ENCODE measurements around the gene TM4SF1. TPM values are rescaled to one million over a fixed set of nuclear protein-coding genes. Genes with fewer than 3 reads are reported as not detected.
"Not testable (repeated sequence)": the region's sequence is repeated elsewhere in the genome, so short reads cannot be mapped to it uniquely, and the experiment has no call there.

The TM4SF1 gene
- total RNA-seq, 1 donor from 2014 or later, result 97.7 TPM

DNA sequence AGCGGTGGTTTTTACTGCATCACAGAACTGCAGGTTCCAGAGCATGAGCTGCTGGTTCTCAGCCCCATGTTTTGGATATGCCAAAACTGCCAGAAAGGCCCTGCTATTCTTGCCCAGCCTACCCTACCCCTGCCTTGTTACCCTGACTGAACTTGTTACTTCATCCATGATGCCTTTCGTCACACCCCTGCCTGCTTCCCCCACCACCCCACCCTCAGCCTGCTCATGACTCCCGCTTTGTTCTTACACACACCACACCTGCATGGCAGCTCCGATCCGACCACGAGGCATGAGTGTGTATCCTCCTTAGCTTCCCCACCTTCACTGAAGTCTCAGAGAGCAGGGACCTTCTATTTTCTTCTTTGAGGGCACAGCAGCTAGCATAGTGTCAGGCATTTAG is 5.1 kb upstream of the TM4SF1 start:
- H3K4me1 ChIP-seq, result peaks cover 42% of the 10 kb centered on the region
- DNase-seq (ENCODE audit: extremely low spot score in 2 of 2), result no peak
- no peaks in the 10 kb centered on the region for H3K9me3 ChIP-seq
- no peaks in the 10 kb centered on the region for H3K36me3 ChIP-seq
- intact Hi-C loops (cut with DNase I), result no loop called here
- no peak overlapping the region for H3K4me3 ChIP-seq
- H3K27ac ChIP-seq, result no peak overlapping the region
- TF ChIP-seq, protein P1, sequence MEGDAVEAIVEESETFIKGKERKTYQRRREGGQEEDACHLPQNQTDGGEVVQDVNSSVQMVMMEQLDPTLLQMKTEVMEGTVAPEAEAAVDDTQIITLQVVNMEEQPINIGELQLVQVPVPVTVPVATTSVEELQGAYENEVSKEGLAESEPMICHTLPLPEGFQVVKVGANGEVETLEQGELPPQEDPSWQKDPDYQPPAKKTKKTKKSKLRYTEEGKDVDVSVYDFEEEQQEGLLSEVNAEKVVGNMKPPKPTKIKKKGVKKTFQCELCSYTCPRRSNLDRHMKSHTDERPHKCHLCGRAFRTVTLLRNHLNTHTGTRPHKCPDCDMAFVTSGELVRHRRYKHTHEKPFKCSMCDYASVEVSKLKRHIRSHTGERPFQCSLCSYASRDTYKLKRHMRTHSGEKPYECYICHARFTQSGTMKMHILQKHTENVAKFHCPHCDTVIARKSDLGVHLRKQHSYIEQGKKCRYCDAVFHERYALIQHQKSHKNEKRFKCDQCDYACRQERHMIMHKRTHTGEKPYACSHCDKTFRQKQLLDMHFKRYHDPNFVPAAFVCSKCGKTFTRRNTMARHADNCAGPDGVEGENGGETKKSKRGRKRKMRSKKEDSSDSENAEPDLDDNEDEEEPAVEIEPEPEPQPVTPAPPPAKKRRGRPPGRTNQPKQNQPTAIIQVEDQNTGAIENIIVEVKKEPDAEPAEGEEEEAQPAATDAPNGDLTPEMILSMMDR (IDR thresholded peaks at IDR 0.05), result no peak
- no peak for TF ChIP-seq POLR2AphosphoS5 (IDR thresholded peaks at IDR 0.05; ENCODE audit: insufficient read depth in 1 of 2, low read depth in 1 of 2)
- TF ChIP-seq POLR2A (IDR thresholded peaks at IDR 0.05), result no peak
- no peaks in the 10 kb centered on the region for H3K27me3 ChIP-seq

DNA sequence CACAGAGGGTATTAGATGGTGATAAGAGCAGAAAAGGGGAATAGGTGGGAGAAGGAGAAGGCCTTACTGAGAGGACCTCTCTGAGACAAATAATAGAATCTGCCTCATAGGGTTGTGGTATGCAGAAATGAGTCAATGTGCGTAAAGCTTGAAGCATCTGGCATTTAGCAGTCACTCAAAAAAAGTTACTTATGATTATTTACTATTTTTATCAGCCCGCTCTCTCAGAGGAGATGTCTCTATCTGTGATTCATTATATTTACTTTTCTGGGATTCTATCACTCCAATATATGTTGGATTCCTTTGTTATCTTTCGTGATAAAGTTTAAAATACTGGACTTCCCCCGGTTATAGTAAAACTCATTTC is 4.6 kb upstream of the TM4SF1 start:
- no peak overlapping the region for H3K27ac ChIP-seq
- no peak overlapping the region for H3K4me3 ChIP-seq
- H3K4me1 ChIP-seq, result peaks cover 37% of the 10 kb centered on the region
- TF ChIP-seq, protein P1 (IDR thresholded peaks at IDR 0.05), result no peak
- TF ChIP-seq POLR2AphosphoS5 (IDR thresholded peaks at IDR 0.05; ENCODE audit: insufficient read depth in 1 of 2, low read depth in 1 of 2) (no peak), POLR2A (IDR thresholded peaks at IDR 0.05) (no peak)
- no peaks in the 10 kb centered on the region for H3K27me3 ChIP-seq
- DNase-seq (ENCODE audit: extremely low spot score in 2 of 2), result no peak
- H3K36me3 ChIP-seq, result no peaks in the 10 kb centered on the region
- H3K9me3 ChIP-seq, result no peaks in the 10 kb centered on the region
- intact Hi-C loops (cut with DNase I), result no loop called here

DNA sequence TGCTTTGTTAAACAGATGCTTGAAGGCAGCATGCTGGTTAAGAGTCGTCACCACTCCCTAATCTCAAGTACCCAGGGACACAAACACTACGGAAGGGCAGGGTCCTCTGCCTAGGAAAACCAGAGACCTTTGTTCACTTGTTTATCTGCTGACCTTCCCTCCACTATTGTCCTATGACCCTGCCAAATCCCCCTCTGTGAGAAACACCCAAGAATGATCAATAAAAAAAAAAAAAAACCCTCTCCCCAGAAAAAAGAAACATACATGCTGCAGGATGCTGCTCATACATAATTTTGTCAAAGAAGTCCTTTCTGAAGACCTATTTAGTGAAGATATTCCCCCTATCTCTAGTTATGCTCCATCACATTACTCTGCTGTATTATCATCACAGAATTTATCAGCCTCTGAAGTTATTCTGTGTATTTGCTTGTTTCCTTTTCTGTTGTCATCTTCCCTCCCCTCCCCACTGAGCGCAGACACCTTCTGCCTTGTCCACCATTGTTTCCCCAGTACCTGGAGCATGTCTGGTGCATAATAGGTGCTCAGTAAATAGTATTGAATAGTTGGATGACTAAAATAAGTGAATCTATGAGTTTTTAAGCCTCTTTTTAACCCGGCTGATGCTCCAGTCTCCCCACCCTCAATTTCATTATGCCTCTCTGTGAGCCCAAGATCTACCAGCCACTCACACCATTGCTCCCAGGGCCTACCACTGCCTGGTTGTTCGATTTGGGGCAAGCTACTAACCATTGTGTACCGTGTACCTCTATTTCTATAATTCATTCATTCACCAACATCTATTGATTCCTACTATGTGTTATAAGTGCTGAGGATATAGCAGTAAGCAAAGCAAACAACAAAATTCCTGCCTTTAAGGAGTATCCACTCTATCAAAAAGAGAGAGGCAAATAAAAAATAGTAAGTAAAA is 4.0 kb upstream of the TM4SF1 start:
- Histone ChIP-seq H3K4me1 (peaks cover 32% of the 10 kb centered on the region), H3K27me3 (no peaks in the 10 kb centered on the region), H3K36me3 (no peaks in the 10 kb centered on the region), H3K9me3 (no peaks in the 10 kb centered on the region), H3K27ac (no peak overlapping the region), H3K4me3 (no peak overlapping the region)
- no peak for TF ChIP-seq POLR2A (IDR thresholded peaks at IDR 0.05)
- no peak for TF ChIP-seq POLR2AphosphoS5 (IDR thresholded peaks at IDR 0.05; ENCODE audit: insufficient read depth in 1 of 2, low read depth in 1 of 2)
- TF ChIP-seq, protein P1 (IDR thresholded peaks at IDR 0.05), result no peak
- DNase-seq (ENCODE audit: extremely low spot score in 2 of 2), result no peak
- intact Hi-C loops (cut with DNase I), result no loop called here

DNA sequence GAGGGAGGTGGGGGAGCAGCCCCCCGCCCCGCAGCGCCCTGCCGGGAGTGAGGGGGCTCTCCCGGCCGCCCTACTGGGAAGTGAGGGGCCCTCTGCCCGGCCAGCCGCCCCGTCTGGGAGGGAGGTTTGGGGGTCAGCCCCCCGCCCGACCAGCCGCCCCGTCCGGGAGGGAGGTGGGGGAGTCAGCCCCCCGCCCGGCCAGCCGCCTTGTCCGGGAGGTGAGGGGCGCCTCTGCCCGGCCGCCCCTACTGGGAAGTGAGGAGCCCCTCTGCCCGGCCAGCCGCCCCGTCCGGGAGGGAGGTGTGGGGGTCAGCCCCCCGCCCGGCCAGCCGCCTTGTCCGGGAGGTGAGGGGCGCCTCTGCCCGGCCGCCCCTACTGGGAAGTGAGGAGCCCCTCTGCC is 2.8 kb upstream of the TM4SF1 start:
- H3K4me3 ChIP-seq; intact Hi-C loops (cut with DNase I); H3K36me3 ChIP-seq; H3K27ac ChIP-seq; H3K9me3 ChIP-seq; H3K27me3 ChIP-seq; DNase-seq (ENCODE audit: extremely low spot score in 2 of 2): not testable (repeated sequence)
- peaks cover 29% of the 10 kb centered on the region for H3K4me1 ChIP-seq

DNA sequence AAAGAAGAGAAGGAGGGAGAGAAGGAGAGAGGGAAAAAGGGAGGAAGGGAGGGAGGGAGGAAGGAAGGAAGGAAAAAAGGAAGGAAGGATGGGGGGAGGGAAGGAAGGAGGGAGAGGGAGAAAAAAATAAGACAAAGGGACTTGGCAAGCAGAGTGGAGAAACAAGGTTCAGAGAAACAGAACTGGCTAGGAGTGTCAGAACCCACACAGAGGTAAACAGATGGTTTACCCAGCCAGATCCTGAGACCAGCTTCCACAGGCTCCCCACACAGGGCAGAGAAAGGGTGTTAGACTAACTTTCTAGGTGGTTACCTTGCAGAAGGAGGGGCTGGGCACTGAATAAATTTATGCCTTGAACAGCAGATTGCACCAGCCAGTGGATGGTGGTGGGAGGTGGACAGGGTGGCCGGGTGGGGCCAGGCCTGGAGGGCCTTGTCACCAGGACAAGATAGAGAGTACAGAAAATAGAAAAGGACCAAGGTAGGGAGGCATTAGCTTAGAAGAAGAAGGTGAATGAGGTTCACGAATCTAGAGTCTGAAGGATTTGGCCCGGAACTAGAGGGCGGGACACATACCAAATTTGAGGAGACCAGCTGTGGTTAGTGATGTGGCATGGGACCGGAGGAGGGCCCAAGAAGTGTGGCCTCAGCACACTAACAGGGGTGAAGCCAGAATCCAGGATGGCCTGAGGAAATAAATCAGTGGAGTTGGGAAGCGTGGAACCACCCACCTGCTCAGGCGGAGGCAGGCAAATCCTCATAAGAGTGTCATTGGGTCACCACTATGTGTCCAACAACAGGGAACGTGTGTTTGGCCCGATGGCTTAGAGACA is 1.2 kb upstream of the TM4SF1 start:
- intact Hi-C loops (cut with DNase I), result no loop called here
- no peak for DNase-seq (ENCODE audit: extremely low spot score in 2 of 2)
- H3K4me3 ChIP-seq, result no peak overlapping the region

More for the DNA sequence above, 1.2 kb upstream of the TM4SF1 start:
- H3K36me3 ChIP-seq, result no peaks in the 10 kb centered on the region
- no peak for TF ChIP-seq POLR2AphosphoS5 (IDR thresholded peaks at IDR 0.05; ENCODE audit: insufficient read depth in 1 of 2, low read depth in 1 of 2)
- TF ChIP-seq, protein P1 (IDR thresholded peaks at IDR 0.05), result no peak
- H3K27me3 ChIP-seq, result no peaks in the 10 kb centered on the region
- peak overlapping the region; percentile 76 for H3K27ac ChIP-seq
- H3K9me3 ChIP-seq, result no peaks in the 10 kb centered on the region
- H3K4me1 ChIP-seq, result peaks cover 31% of the 10 kb centered on the region

Measured in vagina (tissue), 2 donors.